NCI-H1930 (cell line): Measurements from ENCODE around the gene ELF1.
"Not testable (repeated sequence)": the region's sequence is repeated elsewhere in the genome, so short reads cannot be mapped to it uniquely, and the experiment has no call there.

ENCODE experiments used
- DNase-seq, 2 experiments: peaks; one replicate each; lab custom pipeline; 2025; lab: John Stamatoyannopoulos, UW

ELF1 gene

DNA sequence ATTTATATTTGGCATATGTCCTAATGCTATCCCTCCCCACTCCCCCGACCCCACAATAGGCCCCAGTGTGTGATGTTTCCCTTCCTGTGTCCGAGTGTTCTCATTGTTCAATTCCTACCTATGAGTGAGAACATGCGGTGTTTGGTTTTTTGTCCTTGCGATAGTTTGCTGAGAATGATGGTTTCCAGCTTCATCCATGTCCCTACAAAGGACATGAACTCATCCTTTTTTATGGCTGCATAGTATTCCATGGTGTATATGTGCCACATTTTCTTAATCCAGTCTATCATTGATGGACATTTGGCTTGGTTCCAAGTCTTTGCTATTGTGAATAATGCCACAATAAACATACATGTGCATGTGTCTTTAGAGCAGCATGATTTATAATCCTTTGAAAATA lies 23.3 kb upstream of the ELF1 start:
- not testable (repeated sequence) for DNase-seq

DNA sequence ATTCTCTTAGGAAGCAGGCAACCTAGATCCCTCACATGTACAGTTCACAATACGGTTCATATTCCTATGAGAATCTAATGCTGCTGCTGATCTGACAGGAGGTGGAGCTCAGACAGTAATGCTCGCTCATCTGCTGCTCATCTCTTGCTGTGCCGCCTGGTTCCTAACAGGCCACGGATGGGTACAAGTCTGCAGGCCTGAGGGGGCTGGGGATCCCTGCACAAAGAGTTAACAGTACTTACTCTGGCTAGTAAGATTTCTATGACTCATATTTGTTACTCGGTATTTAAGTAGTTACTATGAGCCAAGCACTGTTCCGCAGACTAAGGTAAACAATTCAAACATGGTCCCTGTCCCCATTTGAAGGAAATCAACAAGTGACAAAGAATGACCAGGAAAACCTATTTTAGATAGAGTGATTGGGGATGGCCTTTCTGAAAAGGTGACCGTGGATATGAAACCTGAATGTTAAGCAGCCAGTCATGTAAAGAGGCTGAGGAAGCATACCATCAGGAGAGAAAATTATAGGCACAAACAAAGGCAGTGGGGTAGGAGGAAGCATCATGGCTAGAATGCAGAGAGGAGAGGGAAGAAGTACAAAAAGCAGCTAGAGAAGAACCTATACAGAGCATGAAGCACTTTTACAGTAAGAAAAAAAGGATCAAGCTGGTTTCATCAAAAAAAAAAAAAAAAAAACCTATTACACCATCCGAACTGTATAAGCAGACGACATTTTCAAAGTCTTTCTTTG lies 21.6 kb upstream of the ELF1 start:
- no peak for DNase-seq

DNA sequence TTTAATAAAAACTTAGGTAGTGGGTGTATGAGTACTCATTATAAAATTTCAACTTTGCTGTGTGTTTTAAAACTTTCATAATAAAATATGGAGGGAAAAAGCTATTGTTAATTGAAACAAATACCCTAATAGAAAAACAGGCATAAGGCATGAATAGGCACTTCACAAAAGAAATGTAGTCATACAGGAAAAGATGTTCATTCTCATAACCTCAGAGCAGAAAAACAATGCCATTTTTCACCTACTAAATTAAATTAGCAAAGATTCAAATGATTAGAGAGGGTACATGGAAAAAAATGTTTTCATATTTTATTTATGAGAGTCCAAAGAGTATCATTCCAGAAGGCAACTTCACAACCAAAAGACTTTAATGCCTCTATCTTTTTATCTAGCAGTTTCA lies 20.6 kb upstream of the ELF1 start:
- no peak for DNase-seq

DNA sequence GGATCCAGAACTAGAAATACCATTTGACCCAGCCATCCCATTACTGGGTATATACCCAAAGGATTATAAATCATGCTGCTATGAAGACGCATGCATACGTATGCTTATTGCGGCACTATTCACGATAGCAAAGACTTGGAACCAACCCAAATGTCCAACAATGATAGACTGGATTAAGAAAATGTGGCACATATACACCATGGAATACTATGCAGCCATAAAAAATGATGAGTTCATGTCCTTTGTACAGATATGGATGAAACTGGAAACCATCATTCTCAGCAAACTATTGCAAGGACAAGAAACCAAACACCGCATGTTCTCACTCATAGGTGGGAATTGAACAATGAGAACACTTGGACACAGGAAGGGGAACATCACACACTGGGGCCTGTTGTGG lies 17.4 kb upstream of the ELF1 start:
- DNase-seq: not testable (repeated sequence)

DNA sequence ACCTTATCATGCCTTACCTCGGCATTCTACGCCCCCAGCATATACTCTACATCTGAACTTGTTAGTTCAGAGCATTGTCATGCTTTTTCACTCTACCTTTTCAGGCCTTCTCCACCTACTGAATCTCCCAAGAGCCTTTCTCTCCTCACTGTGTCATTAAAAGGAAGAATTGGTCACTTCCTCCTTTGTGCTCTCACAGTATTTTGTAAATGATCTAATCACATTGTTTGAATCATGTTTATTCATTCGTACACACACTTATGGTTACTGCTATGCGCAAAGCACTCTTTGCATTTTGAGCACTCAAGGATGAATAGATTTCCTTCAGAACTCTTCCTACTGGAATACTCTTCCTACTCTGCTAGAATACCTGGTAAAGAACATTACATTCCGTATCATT lies 15.8 kb upstream of the ELF1 start:
- DNase-seq: no peak

DNA sequence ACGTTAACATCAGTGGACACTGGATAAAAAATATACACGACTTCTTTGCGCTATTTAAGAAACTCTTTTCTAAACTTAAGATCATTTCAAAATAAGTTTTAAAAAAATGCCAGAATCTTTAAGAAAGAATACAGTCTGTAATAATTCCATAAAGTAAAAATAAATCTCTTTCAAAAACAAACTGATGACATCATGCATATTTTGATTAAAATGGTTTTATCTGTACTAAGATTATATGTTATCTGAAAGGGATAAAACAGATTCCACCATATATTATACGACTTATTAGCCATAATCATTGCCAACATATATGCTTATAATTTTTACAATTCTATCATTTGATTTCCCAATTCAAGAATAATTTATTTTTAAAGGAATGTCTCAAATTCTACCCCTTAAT lies 15.3 kb upstream of the ELF1 start:
- no peak for DNase-seq

DNA sequence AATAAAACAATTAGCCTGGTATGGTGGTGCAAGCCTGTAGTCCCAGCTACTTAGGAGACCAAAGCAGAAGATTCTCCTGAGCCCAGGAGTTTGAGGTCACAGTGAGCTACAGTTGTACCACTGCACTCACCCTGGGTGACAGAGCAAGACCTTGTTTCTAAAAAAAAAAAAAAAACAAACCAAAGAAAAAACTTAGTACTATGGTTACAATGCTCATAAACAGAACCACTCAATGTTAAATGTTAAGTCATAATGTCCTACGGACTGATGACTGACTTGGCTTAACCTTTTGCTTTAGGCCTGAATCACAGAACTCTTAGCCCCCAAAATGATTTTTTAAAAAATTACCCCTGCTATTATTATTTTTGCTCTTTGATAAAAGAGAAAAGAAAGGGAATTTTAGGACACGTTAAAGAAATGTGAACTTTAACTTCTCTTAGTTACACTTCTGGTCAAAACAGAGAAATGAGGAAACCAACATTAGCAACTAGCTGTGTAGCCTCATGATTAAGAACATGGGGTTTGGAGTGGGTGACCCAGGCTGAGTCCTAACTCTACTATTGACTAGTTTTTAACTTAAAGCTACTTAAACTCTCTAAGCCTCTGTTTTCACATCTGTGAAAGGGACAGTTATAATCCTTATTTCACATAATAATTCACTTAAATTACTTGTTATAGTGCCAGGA lies 13.7 kb upstream of the ELF1 start:
- DNase-seq: no peak

DNA sequence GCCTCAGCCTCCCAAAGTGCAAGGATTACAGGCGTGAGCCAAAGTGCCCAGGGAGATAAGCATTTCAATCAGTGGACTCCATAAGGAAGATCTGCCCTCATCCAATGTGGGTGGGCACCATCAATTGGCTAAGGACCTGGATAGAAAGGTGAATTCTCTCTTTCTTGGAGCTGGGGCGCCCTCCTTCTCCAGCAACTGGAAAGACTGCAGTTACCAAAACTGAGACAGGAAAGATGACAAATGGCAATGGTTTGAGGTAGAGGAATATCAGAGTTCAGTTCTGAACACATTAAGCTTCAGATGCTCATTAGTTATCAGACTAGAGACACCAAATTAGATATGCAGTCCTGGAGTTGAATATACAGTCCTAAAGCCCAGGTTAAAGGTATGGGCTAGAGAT lies 10.5 kb upstream of the ELF1 start:
- DNase-seq: no peak

DNA sequence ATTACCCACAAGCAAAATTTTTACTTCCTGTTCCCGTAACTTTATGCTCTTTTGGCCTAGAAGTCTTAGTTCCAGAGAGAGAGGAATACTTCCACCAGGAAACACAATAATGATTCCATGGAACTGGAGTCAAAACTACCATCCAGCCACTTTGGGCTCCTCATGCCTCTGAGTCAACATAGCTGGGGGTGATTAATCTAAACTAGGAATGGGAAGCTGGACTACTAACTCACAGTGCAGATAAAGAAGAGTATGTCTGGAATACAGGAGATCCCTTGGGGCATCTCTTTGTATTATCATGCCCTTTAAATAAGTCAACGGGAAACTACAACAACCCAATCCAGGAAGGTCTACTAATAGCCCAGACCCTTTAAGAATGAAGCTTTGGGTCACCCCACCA lies 8.9 kb upstream of the ELF1 start:
- no peak for DNase-seq

DNA sequence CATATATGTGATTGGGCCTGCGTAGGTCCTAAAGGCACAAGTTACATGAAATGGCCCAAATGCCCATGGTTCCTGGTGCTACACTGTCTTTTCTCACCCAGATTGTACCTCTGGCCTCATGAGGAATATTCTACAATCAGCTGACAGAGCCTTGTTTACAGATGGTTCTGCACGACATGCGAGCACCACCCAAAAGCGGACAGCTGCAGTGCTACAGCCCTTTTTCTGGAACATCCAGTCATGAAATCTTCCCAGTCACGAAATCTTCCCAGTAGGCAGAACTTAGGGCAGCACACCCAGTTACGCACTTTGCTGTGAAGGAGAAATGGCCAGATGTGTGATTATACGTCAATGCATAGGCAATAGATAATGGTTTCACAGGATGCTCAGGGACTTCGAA lies 7.7 kb upstream of the ELF1 start:
- DNase-seq: no peak

DNA sequence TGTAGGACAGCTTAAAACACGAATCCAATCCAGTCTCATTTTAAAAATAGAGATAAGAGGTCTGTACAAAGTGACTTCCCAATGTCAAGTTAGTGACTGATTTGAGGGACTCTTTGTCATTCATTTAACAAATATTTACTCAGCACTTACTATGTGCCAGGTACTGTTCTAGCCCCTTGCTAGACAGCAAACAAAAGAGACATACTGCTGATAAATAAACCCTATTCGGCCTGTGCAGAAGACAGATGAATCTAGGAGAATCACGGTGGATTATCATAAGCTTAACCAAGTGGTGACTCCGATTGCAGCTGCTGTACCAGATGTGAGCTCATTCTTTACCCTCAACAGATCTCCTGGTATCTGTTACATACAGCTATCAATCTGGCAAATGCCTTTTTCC lies 6.4 kb upstream of the ELF1 start:
- DNase-seq: no peak

DNA sequence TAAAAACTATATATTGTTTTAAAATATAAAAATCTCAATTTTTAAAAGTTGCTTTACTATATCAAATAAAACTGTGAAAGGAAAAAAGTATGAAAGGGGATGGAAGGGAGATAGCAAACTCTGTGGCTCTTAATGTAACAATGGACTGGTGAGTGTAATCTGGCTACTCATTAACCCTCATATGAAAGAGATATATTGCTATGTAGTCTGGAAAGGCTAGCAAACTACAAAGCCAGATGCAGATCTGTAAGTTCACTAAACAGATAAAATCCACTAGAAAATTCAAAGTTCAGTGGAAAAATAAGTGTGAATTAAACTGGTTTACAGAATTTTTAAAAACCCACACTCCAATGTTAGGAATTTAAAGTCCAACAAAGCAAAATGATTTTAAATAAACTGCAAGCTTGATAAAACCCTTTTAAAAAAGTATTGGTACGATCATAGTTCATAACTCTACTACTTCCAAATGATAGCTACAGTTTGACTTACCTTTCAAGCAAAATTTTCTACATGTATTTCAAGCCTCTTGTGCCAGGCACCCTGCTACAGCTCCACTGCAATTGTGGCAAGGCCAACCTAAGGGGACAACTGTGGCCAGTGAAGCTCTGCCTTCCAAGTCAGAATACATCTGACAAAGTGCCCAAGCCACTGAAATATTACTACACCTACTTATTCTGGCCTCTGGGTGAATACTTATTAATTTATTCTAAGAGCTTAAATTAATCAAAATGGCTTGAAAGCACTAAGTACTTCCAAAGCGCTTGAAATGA lies 647 bp upstream of the ELF1 start:
- no peak for DNase-seq

DNA sequence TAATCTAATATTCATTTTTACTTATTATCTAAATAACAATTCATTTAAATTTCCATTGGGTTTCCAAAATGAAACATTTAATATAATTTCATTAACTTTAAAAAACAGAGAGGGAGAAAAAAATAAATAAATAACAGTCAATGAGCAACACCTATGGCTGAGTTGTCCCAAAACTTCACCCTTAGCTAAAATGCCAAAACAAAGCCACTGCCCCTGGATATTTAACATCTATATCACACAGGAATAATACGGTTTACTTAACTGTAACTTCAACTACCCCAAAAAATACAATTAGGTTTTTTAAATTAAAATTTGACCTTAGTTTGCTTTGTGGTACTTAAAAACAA lies 541 bp downstream of the ELF1 start:
- DNase-seq: no peak

DNA sequence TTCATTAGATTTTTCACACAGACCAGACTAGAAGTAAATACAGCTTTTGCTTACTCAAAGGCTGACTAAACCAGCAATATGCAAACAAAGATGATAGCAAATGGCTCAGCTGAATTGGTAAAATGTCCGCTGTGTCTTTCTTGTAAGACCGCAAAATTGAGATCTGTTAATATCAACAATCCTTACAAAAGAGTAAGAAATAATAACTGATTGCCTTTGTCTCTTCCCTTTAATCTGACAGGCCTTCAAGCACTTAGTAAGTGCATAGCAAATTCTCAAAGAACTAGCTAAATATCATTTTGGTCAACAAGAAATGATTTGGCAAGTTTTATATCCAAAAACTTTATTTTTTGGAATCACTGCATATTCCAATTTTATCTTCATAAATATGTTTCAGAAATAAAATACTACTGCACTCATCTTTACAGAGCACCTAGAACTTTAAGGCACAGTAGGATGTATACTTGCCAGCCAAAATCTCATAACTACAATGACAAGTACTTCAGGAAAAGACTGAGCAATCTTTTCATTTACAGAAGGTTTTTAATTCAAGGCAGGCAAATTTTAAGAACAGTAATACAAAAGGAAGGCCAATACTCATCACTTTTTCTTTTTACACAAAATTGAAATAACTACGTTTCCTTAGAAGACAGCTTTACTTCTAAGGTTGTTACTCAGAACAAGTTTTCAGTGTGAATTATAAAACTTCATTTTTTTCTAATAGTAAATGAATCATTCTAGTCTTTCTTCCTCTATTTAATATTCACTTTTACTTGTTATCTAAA lies 1.1 kb downstream of the ELF1 start:
- peak; percentile 31 to 48 for DNase-seq

DNA sequence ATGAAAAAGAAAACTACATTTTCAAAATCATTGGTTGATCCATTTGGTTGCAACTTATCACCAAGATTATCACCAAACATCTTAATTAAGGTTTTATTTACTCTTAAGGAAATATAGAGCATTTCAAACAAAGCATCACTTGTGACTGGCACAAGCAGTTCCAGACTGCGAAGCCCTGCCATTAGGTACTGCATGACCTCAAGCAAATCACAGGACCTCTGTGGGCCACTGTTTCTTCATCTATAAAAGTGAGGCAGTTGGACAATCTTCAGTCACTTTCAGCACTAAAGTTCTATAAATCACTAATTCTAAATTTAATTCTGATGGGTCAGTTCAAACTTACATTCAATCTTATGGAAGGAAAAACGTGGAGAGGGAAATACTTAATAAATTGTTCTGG lies 2.0 kb downstream of the ELF1 start:
- DNase-seq: no peak

DNA sequence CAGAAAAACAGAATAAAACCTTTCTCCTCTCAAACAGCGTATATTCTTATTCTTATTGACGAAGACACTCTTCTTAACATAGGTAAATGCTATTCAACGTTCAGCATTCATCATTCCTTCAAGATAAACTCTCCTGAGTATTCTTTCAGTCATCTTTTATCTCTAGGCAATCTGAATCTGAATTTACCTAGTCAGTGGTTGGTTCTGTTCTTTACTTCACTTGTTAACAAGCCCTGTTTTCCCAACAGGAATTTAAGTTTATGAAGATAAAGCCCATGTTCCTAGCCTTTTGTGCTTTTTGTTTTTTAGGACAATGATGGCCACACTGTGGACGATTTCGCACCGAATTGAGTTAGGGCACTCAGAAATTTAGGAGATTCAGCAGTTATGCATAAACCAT lies 3.2 kb downstream of the ELF1 start:
- no peak for DNase-seq

DNA sequence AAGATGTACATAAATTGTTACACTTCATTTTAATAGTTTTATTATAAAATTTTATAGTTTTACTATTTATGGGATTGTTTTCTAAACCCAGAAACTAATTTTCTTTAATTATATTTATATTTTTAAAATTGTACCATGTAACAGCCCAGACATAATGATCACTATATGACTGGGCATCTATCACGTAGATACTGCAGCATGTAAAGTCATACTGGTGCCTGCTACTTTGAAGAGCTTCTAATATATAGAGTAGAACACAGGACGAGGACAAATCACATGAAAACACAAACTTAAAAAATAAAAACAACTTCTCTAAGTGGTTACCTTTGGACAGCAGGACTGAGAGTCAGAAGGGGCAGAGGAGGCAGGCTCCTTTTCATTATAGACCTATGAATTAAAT lies 5.3 kb downstream of the ELF1 start:
- DNase-seq: no peak

DNA sequence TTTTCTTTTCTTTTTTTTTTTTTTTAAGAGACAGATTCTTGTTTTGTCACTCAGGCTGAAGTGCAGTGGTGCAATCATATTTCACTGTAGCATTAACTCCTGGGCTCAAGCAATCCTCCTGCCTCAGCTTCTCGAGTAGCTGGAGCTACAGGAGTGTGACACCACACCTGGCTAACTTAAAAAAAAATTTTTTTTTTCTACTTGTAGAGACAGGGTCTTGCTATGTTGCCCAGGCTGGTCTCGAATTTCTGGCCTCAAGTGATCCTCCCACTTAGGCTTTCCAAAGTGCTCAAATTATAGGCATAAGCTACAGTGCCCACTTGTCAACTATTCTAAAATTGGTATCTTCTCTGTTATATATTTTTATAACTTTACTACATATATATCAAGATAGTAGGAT lies 6.6 kb downstream of the ELF1 start:
- DNase-seq: no peak

DNA sequence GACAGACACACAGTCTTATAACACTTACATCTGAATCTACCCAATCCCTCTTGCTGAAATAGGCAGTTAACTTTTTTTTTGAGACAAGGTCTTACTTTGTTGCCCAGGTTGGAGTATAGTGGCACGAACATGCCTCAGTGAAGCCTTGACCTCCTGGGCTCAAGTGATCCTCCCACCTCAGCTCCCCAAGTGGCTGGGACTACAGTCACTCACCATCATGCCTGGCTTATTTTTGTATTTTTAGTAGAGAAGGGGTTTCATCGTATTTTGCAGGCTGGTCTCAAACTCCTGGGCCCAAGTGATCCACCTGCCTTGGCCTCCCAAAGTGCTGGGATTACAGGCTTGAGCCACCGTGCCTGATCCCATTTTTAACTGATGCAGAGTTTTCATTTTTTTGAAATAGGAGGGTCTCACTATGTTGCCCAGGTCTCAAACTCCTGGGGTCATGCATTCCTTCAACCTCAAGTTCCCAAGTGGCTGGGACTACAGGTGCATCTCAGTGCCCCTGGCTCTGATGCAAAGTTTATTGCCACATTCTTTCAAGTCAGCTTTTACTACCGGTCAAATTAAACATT lies 7.6 kb downstream of the ELF1 start:
- no peak for DNase-seq

DNA sequence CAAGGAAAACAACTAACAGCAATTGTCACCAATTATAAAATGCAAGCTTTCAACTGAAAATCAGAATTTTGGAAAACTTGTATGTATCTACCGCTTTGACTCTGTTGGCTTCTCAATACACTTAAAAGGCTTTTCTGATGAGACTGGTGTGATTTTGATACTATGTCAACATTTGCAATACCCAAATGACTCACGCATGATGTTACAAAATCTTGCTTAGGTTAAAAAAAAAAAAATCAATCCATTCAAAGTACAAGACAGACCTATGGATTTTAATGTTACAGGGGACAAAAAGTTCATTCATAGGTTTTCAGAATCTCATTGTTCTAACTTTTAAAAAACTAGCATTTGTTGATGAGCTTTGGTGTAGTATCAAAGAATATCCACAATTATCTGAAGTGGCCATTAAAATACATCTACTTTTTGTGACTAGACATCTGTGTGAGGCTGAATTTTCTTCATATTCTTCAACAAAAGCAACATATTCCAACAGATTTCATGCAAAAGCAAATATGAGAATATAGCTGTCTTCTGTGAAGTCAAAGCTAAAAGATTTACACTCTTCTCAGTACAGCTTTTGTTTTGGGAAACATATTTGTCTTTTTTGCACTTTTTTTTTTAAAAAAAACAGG lies 10.7 kb downstream of the ELF1 start:
- DNase-seq: no peak

DNA sequence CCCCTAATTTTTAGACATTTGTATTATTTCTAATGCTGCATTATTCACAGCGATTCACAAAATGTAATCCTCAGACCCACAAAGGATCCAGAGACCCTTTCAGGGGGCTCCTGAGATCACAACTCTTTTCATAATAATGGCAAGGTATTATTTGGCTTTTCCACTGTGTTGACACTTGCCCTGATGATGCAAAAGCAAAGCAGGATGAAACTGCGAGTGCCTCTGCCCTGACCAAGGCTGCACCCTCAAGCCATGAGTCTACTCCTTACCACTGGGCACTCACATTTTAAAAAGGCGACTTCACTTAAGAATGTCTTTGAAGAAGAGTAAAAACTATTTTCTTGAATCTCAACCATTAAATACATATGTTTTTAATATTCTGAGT lies 11.4 kb downstream of the ELF1 start:
- no peak for DNase-seq
